GM19025 (cell line): ENCODE data around the gene GPR15LG.
"Not testable (repeated sequence)": the region's sequence is repeated elsewhere in the genome, so short reads cannot be mapped to it uniquely, and the experiment has no call there.

Experiments
- ATAC-seq: cut with Tn5 transposase; IDR thresholded peaks from one replicate; pipeline ENCODE4 v1.9.1; 2021; ENCODE audit warnings: mild to moderate bottlenecking, low read depth, moderate library complexity; ENCODE audit not compliant: unreplicated experiment

The GPR15LG gene

DNA sequence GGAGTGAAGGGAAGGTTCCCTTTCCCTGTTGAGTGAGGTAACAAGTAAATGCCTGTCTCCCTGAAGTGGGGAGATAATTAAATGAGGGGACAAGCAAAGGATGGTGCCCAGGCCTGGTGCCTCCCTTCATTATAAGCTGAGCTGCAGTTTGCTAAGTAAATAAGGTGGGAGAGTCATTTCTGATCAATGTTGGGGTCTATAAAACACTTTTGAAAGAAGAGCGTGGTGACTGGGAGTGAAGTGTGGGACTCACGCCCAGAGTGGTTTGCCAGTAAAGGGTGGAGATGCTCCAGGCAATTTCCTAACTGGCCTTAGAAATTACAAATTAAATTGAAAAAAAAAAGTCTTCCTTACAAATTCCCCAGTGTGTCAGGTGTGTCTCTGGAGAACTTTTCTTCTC, 9.6 kb upstream of the GPR15LG start:
- no peak for ATAC-seq

DNA sequence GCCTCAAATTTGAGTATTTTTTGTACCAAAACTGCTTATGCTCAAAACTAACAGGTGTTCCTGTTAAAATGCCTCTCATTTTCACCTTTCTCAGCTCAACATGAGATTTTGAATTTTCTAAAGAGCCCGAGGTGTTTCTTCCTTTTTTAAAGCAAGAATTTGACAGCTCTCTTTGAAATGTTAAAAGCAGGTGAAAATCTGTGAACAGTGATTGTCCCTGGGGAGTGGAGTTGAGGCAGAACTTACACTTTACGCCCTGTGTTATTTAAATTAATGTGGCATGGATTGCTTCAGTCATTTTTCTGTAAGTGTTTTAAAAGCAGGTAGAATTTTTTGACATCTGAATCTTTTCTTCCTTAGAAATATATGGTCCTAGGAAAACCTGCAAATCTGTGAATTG, 9.2 kb upstream of the GPR15LG start:
- no peak for ATAC-seq

DNA sequence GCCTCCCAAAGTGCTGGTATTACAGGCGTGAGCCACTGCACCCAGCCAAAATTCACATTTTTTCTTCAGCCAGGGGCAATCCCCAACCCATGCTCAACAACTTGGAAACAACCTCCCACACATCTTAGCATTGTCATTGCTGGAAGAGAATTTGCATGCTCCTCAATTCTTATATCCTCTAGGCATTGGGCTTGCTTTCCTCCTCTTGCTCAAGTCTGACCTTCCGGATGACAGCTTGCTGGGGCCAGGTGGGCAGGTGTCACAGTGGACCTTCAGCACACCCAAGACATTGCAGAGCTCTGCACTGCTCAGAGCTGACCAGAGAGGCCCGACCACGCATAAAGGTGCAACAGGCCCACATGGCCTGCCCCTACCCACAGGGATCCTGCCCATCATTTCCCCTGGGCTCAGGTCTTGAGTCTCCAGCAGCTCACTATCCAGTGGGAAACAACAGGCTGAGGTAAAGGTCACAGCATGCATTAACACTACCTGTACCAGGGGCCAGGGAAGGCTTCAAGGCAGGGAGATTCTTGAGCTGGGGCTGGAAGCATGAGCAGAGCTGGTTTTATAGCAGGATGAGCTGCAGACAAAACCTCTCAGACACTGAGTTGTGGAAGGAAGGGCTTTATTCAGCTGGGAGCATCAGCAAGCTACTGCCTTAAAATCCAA, 6.8 kb upstream of the GPR15LG start:
- peak; percentile 48 for ATAC-seq

GRCh38 chr10:84167289-84167653, 6.3 kb upstream of the GPR15LG start:
- ATAC-seq = peak; percentile 4

DNA sequence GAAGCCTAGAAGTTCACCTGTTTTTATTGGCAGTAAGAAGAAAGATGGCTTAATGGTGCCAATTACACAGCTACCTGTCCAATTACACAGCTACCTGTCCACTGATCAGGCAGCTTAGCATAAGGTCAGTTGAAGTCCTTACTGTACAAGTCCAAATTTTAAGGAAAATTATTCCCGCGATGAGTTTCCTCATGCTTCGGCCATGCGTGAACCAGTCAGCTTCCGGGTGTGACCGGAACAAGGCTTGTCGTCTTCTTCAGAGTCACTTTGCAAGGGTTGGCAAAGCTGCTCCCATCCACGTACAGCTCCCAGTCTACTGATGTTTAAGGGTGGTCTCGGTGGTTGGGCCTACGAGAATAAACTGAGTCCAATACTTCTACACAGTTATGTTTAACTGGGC, 5.2 kb upstream of the GPR15LG start:
- ATAC-seq = not testable (repeated sequence)

GRCh38 chr10:84171237-84171636, 2.4 kb upstream of the GPR15LG start:
- ATAC-seq = not testable (repeated sequence)

DNA sequence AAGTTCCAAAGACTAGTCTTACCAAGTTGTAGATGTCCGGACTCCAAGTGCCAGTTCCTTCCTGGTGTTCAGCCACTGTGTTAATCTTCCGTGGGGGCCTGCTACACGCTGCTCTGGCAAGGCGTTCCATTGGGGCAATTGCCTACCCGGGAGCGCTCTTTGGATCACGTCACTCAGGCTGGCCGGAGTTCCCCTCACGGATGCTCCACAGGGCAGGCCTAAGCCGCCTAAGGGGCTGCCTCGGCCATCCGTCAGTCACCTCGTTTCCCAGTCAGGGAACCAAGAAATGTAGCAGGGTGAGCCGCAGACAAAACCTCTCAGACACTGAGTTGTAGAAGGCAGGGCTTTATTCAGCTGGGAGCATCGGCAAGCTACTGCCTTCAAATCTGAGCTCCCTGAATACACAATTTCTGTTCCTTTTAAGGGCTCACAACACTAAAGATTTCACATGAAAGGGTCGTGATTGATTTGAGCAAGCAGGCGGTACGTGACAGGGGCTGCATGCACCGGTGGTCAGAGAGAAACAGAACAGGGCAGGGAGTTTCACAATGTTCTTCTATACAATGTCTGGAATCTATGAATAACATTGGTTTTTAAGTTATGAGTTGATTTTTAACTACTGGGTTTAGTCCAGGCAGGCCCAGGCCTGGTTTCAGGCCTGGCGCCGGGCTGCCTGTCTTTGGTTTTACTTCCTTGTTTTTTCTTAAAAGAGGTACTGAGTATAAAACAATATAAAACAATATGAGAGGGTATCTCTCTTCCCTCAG, 1.7 kb upstream of the GPR15LG start:
- ATAC-seq = peak; percentile 26

DNA sequence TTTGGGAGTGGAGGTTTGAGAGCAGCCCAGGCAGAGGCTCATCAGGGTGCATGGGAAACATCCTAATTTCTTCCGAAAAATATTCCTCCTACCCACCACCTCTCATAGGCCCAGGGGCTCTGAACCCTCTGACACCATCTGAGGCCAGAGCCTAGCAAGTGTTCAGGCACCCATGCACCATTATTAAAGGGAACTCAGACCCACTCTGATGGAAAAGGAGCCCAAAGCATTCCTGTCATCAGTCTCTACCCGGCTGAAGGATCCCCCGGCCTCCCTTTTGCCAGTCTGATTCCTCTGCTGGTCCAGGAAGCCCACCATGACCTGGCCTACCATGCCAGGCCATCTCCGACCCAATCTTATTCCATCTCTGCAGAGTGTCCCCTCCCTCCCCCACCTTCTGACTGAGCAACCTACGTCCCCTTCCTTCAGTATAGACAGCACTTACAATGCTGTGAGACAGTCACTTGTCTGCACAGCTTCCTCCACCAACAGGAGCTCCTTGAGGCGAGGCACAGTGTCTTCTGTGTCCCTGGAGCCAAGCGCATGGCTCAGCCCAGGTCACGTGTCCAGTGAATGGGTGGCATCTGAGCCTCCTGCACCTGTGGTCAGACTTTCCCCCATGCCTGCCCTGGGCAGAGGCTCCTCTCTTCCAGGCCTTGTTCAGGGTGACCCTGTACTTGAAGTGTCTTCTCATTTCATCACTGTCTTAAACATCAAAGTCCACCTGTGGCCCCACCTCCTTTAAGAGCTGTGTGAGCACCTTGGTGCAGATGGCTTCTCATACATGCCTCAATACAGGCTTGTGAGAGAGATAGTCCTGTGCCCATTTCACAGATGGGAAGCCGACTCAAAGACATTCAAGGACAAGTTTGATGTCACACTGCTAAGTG, 889 bp upstream of the GPR15LG start:
- ATAC-seq = peak; percentile 46

DNA sequence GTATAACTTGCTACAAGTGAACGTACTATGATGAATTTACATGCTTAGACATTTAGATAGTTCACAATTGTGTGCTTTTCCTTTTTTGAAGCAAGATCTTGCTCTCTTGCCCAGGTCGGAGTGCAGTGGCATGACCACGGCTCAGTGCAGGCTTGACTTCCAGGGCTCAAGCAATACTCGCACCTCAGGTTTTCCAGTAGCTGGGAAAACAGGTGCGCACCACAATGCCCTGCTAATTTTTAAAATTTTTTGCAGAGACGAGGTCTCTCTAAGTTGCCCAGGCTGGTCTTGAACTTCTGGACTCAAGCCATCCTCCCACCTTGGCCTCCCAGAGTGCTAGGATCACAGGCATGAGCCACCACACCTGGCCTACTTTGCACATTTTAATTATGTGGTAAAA, 1.8 kb downstream of the GPR15LG start:
- ATAC-seq = no peak

DNA sequence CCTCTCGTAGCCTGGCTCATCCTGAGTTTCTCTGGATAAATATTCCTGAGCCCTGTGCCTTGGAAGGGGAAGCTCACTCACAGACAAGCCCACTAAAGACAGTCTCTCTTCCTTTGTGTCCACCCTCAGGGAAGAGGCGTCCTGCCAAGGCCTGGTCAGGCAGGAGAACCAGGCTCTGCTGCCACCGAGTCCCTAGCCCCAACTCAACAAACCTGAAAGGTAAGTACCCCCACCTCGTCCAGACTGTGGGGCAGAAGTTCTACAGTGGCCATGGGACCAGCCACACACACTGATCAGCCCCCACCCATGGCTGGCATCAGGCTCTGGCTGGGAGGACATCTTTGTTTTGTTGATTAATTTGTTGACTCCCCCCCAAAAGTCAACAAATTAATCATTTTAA, 2.8 kb downstream of the GPR15LG start:
- ATAC-seq = no peak

GRCh38 chr10:84176836-84177474, 3.4 kb downstream of the GPR15LG start:
- no peak for ATAC-seq

- ATAC-seq = no peak
These were observed 4.0 kb downstream of the GPR15LG start for GRCh38 chr10:84177541-84178141.

DNA sequence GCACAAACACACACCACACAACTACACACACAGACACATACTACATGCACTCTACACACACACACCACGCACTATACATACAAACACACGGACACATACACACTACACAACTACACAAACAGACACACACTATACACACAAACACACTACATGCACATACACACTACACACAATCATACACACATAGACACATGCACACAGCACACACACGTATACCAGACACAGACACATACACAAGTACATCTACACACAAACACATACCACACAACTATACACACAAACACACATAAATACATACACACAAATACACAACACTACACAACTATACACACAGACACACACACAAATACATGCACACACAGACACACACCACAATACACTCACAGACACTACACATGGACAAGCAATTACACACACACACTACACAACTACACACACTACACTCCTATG, 4.6 kb downstream of the GPR15LG start:
- ATAC-seq = no peak

- ATAC-seq = peak; percentile 82
These were observed 5.6 kb downstream of the GPR15LG start for GRCh38 chr10:84179059-84179710.

DNA sequence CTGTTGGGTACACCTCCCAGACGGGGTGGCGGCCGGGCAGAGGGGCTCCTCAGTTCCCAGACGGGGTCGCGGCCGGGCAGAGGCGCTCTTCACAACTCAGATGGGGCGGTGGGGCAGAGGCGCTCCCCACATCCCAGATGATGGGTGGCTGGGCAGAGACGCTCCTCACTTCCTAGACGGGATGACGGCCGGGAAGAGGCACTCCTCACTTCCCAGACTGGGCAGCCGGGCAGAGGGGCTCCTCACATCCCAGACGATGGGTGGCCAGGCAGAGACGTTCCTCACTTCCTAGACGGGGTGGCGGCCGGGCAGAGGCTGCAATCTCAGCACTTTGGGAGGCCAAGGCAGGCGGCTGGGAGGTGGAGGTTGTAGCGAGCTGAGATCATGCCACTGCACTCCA, 6.8 kb downstream of the GPR15LG start:
- not testable (repeated sequence) for ATAC-seq

- ATAC-seq = no peak
These were observed 8.0 kb downstream of the GPR15LG start for GRCh38 chr10:84181631-84182030.

DNA sequence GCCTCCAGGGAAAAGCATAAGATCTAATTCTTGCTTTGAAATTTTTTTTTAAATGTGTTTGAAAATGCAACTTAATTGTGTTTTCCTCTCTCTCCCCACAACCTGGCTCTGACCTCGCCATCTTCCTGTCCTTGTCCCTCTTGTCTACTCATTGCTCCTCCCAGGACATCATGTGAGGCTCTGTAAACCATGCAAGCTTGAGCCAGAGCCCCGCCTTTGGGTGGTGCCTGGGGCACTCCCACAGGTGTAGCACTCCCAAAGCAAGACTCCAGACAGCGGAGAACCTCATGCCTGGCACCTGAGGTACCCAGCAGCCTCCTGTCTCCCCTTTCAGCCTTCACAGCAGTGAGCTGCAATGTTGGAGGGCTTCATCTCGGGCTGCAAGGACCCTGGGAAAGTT, 10.9 kb downstream of the GPR15LG start:
- no peak for ATAC-seq

DNA sequence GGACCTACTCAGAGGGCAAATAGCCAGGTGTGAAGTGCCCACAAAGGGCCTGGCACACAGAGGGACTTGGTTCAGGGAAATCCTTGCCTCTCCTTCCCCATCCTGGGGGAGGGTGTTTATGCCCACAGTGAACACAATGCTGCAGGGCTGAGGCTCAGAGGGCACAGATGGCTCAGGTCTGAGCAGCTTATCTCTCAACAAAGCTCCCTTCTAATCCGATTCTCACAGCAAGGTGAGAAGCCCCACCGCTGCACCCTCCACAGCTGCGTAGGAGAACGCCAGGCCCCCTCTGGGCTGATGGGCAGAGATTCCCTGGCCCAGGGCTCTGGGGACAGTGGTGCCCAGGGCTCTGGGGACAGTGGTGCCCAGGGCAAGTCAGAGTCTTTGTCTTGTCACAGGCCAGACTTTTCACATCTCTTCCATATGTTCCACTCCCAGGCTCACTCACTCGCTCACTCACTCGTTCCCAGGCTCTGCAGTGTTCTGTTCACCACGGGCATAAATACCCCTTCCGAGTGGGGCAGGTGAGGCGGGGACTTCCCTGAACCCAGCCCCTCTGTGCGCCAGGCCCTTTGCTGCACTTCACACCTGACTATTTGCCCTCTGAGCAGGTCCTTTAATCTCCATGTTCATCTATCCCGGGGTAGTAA, 12.1 kb downstream of the GPR15LG start:
- ATAC-seq = no peak

DNA sequence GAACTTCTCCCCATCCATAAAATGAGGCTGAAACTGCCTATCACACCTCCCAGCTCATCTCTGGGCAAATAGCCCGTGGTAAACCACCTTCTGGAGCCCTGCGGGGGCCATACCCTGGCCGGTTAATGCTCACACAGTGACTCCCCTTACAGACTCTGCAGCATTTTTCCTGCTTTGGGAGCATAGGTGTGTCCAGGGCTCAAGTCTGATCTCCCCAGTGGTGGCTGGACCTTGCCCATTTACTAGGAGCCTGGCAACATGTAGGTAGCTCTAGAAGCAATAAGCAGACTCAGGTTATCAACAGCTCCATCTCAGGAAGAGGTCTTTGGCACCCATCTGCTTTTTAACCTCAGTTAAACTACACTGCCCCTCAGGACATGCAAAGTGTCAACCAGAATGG, 15.2 kb downstream of the GPR15LG start:
- ATAC-seq = no peak
